ENCODE measurements around the gene PDGFC. TPM values are rescaled to one million over a fixed set of nuclear protein-coding genes. Genes with fewer than 3 reads are reported as not detected.

The PDGFC gene
- total and polyA plus RNA-seq, 2 of the 13 experiments (the other 11 are each of a cell fraction or from before 2014, with no cell fraction given): 4.6 to 9.1 TPM

GRCh38 chr4:156941940-156942548, 29.6 kb downstream of the PDGFC start (continued):
- 0 out of 4 replicates have a peak, but pooled peaks of 1 of the 2 experiments have one; percentile 18 for TF ChIP-seq ATF4 (CRISPR knock-in tag; IDR thresholded peaks at IDR 0.05)
- no peak for TF ChIP-seq NFE2 (CRISPR knock-in tag; IDR thresholded peaks at IDR 0.05)
- TF ChIP-seq PHF5A (CRISPR knock-in tag; IDR thresholded peaks at IDR 0.05; ENCODE audit: low read depth, unreplicated experiment): no peak
- TF ChIP-seq ZNF260 (CRISPR knock-in tag; IDR thresholded peaks at IDR 0.05; ENCODE audit: borderline replicate concordance, low read depth): no peak
- TF ChIP-seq NR2F1 (CRISPR knock-in tag; IDR thresholded peaks at IDR 0.05): no peak
- no peak for TF ChIP-seq MATR3 (CRISPR knock-in tag; IDR thresholded peaks at IDR 0.05)
- peak; percentile 80 for TF ChIP-seq ISL2 (CRISPR knock-in tag; IDR thresholded peaks at IDR 0.05)
- TF ChIP-seq ZNF644 (CRISPR knock-in tag; IDR thresholded peaks at IDR 0.05; ENCODE audit: low read depth): no peak
- TF ChIP-seq ESRRA (CRISPR knock-in tag; IDR thresholded peaks at IDR 0.05; ENCODE audit: low read depth): no peak
- no peak for TF ChIP-seq IKZF1 (IDR thresholded peaks at IDR 0.05)
- peak; percentile 61; the same call in 1 of the 2 replicates for TF ChIP-seq ERF (CRISPR knock-in tag; IDR thresholded peaks at IDR 0.05)
- TF ChIP-seq ZNF687 (CRISPR knock-in tag; IDR thresholded peaks at IDR 0.05): no peak
- TF ChIP-seq ZNF225 (CRISPR knock-in tag; IDR thresholded peaks at IDR 0.05): no peak
- no peak for TF ChIP-seq ARNT (IDR thresholded peaks at IDR 0.05)
- TF ChIP-seq XBP1 (CRISPR knock-in tag; IDR thresholded peaks at IDR 0.05): no peak
- no peak for TF ChIP-seq ETS1 (CRISPR knock-in tag; IDR thresholded peaks at IDR 0.05)
- TF ChIP-seq GABPA (IDR thresholded peaks at IDR 0.05; ENCODE audit: low read depth, low read length): no peak
- TF ChIP-seq GABPA (CRISPR knock-in tag; IDR thresholded peaks at IDR 0.05; ENCODE audit: low read depth): peak; percentile 34; the same call in 1 of the 2 replicates
- no peak for TF ChIP-seq ZBTB3 (CRISPR knock-in tag; IDR thresholded peaks at IDR 0.05; ENCODE audit: borderline replicate concordance, low read depth)
- no peak for TF ChIP-seq KLF15 (CRISPR knock-in tag; IDR thresholded peaks at IDR 0.05; ENCODE audit: borderline replicate concordance)
- TF ChIP-seq ZNF232 (CRISPR knock-in tag; IDR thresholded peaks at IDR 0.05; ENCODE audit: borderline replicate concordance): no peak
- no peak for TF ChIP-seq FOXC1 (CRISPR knock-in tag; IDR thresholded peaks at IDR 0.05; ENCODE audit: borderline replicate concordance)
- TF ChIP-seq NFE2L1 (CRISPR knock-in tag; IDR thresholded peaks at IDR 0.05; ENCODE audit: borderline replicate concordance): no peak
- TF ChIP-seq ZNF17 (CRISPR knock-in tag; IDR thresholded peaks at IDR 0.05): no peak
- TF ChIP-seq SETDB1 (CRISPR knock-in tag; IDR thresholded peaks at IDR 0.05; ENCODE audit: borderline replicate concordance): no peak
- TF ChIP-seq ZNF292 (CRISPR knock-in tag; IDR thresholded peaks at IDR 0.05; ENCODE audit: borderline replicate concordance, low read depth): peak; percentile 94
- TF ChIP-seq TBX3 (IDR thresholded peaks at IDR 0.05; ENCODE audit: borderline replicate concordance): 0 out of 2 replicates have a peak, but pooled peaks have one; percentile 34

All from HepG2 (cell line).